Progenitor cell of endocrine pancreas (in vitro differentiated cells): ENCODE measurements around the gene PACSIN1. TPM values are rescaled to one million over a fixed set of nuclear protein-coding genes. Genes with fewer than 3 reads are reported as not detected.

Experiments used
- DNase-seq: peaks from one replicate; pipeline ENCODE4 v3.0.0; 2021; ENCODE audit warnings: low spot score; ENCODE audit not compliant: unreplicated experiment
- H3K27ac Mint-ChIP-seq: 2 replicates; pipeline ENCODE4 v1.8.0; 2021; ENCODE audit warnings: mild to moderate bottlenecking, moderate library complexity, mixed read lengths
- H3K27me3 Mint-ChIP-seq: 2 replicates; pipeline ENCODE4 v1.8.0; 2021; ENCODE audit warnings: mixed read lengths
- H3K36me3 Mint-ChIP-seq: 2 replicates; pipeline ENCODE4 v1.8.0; 2022; ENCODE audit warnings: mixed read lengths; ENCODE audit not compliant: insufficient read depth
- H3K4me1 Mint-ChIP-seq: 2 replicates; pipeline ENCODE4 v1.8.0; 2021; ENCODE audit warnings: low read depth, mixed read lengths
- H3K4me3 Mint-ChIP-seq: 2 replicates; pipeline ENCODE4 v1.8.0; 2021; ENCODE audit warnings: low read depth, mild to moderate bottlenecking, moderate library complexity, mixed read lengths
- H3K9me3 Mint-ChIP-seq: 2 replicates; pipeline ENCODE4 v1.8.0; 2021; ENCODE audit warnings: low read depth, mixed read lengths
- total RNA-seq: library from RNA; stranded (reverse); gene quantifications from 2 replicates; pipeline ENCODE4 v1.2.1, GENCODE V29; 2021
- TF ChIP-seq, protein P1 (sequence below): fragments of 200-600 bp; sonication (generic); IDR thresholded peaks from one replicate; pipeline ENCODE4 v1.5.0; 2021; ENCODE audit warnings: antibody characterized with exemption, mild to moderate bottlenecking; ENCODE audit not compliant: unreplicated experiment

PACSIN1 gene
- total RNA-seq, 1 donor from 2014 or later, result 0.72 TPM

DNA sequence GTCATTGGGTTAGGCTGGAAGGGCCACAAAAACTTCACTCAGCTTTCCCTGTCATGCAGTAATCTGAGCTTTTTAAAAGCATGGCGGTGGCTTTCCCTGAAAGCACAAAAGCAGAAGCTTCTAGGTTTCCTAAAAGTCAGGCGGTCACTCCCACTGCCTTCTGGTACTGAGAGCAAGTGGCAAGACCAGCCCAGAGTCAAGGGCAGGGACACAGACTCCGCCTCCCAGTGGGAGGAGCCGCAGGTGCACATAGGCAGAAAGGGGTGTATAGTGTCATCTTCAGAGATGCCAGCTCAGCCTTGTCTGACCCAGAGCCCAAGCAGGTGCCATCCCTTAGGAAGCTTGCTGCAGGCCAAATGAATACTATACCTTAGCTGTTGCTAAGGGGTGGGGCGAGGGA lies 18.0 kb upstream of the PACSIN1 start:
- Mint-ChIP-seq H3K27me3 (peaks cover 3% of the 10 kb centered on the region), H3K9me3 (peaks cover 4% of the 10 kb centered on the region), H3K4me3 (no peak overlapping the region), H3K36me3 (no peaks in the 10 kb centered on the region), H3K4me1 (no peaks in the 10 kb centered on the region), H3K27ac (no peak overlapping the region)
- DNase-seq, result no peak
- TF ChIP-seq, protein P1, sequence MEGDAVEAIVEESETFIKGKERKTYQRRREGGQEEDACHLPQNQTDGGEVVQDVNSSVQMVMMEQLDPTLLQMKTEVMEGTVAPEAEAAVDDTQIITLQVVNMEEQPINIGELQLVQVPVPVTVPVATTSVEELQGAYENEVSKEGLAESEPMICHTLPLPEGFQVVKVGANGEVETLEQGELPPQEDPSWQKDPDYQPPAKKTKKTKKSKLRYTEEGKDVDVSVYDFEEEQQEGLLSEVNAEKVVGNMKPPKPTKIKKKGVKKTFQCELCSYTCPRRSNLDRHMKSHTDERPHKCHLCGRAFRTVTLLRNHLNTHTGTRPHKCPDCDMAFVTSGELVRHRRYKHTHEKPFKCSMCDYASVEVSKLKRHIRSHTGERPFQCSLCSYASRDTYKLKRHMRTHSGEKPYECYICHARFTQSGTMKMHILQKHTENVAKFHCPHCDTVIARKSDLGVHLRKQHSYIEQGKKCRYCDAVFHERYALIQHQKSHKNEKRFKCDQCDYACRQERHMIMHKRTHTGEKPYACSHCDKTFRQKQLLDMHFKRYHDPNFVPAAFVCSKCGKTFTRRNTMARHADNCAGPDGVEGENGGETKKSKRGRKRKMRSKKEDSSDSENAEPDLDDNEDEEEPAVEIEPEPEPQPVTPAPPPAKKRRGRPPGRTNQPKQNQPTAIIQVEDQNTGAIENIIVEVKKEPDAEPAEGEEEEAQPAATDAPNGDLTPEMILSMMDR, result no peak

DNA sequence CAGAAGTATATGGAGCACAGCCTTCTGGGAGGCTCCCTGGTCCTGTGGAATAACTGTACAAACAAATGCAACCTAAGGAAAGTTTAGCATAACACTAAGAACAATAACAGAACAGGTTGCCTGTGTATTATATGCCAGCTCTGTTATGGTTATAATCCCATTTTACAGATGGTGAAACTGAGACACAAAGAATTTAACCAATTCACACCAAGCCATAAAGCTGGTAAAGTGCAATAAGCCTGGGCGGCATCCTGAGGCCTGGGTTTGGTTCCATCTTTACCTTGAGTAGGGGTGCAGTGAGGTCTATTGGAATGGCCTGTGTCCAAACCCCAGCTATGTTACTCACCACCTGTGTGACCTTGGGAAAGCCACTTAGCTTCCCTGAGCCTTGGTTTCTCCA lies 14.7 kb upstream of the PACSIN1 start:
- H3K4me3 Mint-ChIP-seq, result no peak overlapping the region
- peaks cover 3% of the 10 kb centered on the region for H3K27me3 Mint-ChIP-seq
- H3K27ac Mint-ChIP-seq, result no peak overlapping the region
- no peaks in the 10 kb centered on the region for H3K4me1 Mint-ChIP-seq
- H3K36me3 Mint-ChIP-seq, result no peaks in the 10 kb centered on the region
- no peak for DNase-seq
- TF ChIP-seq, protein P1, result no peak
- H3K9me3 Mint-ChIP-seq, result peaks cover 4% of the 10 kb centered on the region

DNA sequence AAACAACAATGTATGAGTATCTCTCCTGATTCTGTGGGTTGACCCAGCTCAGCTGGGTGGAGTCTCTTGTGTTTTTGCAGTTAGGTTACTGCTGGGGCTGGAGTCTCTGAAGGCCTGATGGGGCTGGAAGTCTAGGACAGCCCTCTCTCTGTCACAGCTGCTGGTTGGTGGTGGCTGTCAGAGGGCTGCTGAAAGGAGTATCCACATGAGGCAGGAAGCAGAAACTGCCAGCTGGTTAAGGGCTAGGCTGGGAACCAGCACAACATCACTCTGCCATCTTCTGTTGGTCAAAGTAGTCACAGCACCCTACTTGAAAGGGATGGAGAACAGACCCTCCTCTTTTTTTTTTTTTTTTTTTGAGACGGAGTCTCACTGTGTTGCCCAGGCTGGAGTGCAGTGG lies 10.0 kb upstream of the PACSIN1 start:
- H3K27ac Mint-ChIP-seq, result no peak overlapping the region
- H3K27me3 Mint-ChIP-seq, result peaks cover 3% of the 10 kb centered on the region
- TF ChIP-seq, protein P1, result no peak
- H3K36me3 Mint-ChIP-seq, result no peaks in the 10 kb centered on the region
- H3K9me3 Mint-ChIP-seq, result peaks cover 4% of the 10 kb centered on the region
- no peaks in the 10 kb centered on the region for H3K4me1 Mint-ChIP-seq
- DNase-seq, result no peak
- no peak overlapping the region for H3K4me3 Mint-ChIP-seq

DNA sequence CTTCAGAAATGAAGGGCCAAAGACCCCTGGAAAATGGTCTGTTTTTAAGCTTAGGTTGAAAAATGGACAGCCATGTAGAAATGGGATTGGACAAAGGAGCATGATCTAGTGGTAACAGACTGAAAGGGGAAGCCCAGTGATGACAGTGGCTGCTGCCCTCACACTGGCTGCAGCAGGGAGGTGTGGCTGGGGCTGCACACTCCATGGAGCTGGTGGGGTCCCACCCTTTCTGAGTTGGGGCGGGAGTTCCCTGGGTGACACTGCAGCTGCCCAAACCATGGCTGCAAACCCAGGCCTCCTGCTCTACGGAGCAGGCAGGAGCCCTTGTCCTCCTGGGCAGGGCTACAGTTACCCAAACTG lies 8.5 kb upstream of the PACSIN1 start:
- no peak for DNase-seq
- Mint-ChIP-seq H3K36me3 (no peaks in the 10 kb centered on the region), H3K4me3 (no peak overlapping the region), H3K9me3 (no peaks in the 10 kb centered on the region), H3K27ac (no peak overlapping the region), H3K27me3 (peaks cover 3% of the 10 kb centered on the region), H3K4me1 (no peaks in the 10 kb centered on the region)
- TF ChIP-seq, protein P1, result no peak

DNA sequence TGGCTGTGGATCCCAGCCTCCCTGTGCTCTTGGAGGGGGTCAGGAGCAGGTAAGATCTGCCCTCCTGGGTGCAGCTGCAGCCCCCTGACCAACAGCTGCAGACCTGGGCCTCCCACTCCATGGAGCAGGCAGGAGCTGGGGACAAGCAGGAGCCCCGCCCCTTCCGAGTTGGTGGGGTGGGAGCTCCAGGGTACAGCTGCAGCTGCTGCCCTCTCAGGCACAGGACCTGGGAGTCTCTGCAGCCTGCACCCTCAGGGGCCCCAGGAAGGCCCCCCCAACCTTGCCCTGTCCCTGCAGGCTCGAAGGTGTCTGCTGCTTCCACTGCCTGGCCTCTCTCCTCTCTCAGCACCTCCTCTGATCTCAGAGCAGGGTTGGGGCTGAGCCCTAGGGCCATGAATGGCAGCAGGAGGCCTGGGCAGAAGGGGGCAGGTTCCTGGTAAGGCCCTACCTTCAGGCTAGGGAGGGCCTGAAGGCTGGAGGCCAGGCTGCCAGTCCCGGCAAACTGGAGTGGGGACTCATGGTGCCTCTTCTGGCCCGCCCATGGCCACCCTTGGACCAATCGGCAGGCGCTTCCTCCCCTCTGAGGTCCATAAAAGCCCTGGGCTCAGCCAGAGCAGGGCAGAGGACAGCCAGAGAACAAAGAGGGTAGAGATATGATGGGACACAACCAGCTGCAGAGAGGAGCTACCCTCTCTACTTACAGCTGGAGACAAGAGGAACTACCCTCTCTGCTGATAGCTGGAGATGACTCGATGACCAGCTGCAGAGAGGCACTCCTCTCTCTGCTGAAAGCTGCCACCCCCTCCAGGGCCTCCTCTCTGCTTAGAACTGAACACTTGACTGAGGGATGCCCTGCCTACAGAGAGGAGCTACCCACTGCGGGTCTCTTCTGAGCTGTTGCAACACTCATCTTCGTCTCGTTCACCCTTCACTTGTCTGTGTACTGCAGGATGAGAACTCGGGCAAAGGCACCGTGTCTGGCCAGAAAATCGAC lies 7.8 kb upstream of the PACSIN1 start:
- Mint-ChIP-seq H3K4me3 (no peak overlapping the region), H3K9me3 (no peaks in the 10 kb centered on the region), H3K27me3 (peaks cover 6% of the 10 kb centered on the region), H3K4me1 (peaks cover 2% of the 10 kb centered on the region), H3K27ac (no peak overlapping the region), H3K36me3 (no peaks in the 10 kb centered on the region)
- no peak for DNase-seq
- TF ChIP-seq, protein P1, result no peak
